SJSA1 (cell line): ENCODE measurements around the gene CACNA2D1. TPM values are rescaled to one million over a fixed set of nuclear protein-coding genes. Genes with fewer than 3 reads are reported as not detected.
"Not testable (repeated sequence)": the region's sequence is repeated elsewhere in the genome, so short reads cannot be mapped to it uniquely, and the experiment has no call there.

Experiments used
- DNase-seq, 2 experiments: peaks; one replicate each; pipeline ENCODE4 v3.0.0-alpha.2; 2015 to 2020; ENCODE audit warnings: low spot score in 2 of 2, low read depth in 1 of 2
- H3K27ac ChIP-seq: fragments of 250-450 bp; sonication (Bioruptor Pico); 2 replicates; pipeline ENCODE4 v1.5.1; 2020; ENCODE audit warnings: mild to moderate bottlenecking, moderate library complexity
- H3K27me3 ChIP-seq: fragments of 250-450 bp; sonication (Bioruptor Pico); replicated peaks from 2 replicates; pipeline ENCODE4 v1.5.1; 2020; ENCODE audit warnings: mild to moderate bottlenecking, moderate library complexity
- H3K36me3 ChIP-seq: fragments of 250-450 bp; sonication (Bioruptor Pico); 2 replicates; pipeline ENCODE4 v1.5.1; 2020; ENCODE audit warnings: mild to moderate bottlenecking
- H3K4me1 ChIP-seq: fragments of 250-450 bp; sonication (Bioruptor Pico); replicated peaks from 2 replicates; pipeline ENCODE4 v1.6.1; 2021; ENCODE audit warnings: mild to moderate bottlenecking
- H3K4me3 ChIP-seq: fragments of 250-450 bp; sonication (Bioruptor Pico); 2 replicates; pipeline ENCODE4 v1.5.1; 2020; ENCODE audit warnings: mild to moderate bottlenecking
- H3K9me3 ChIP-seq: fragments of 250-450 bp; sonication (Bioruptor Pico); replicated peaks from 2 replicates; pipeline ENCODE4 v1.5.1; 2020; ENCODE audit warnings: mild to moderate bottlenecking
- total RNA-seq: library from RNA; depleted of rRNA; stranded (reverse); fragments of >200 nt; shearing (Covaris generic); gene quantifications from 2 replicates; pipeline ENCODE4 v1.2.3, GENCODE V29; 2014

The CACNA2D1 gene
- total RNA-seq, 1 experiment from 2014 or later: 31.6 TPM

DNA sequence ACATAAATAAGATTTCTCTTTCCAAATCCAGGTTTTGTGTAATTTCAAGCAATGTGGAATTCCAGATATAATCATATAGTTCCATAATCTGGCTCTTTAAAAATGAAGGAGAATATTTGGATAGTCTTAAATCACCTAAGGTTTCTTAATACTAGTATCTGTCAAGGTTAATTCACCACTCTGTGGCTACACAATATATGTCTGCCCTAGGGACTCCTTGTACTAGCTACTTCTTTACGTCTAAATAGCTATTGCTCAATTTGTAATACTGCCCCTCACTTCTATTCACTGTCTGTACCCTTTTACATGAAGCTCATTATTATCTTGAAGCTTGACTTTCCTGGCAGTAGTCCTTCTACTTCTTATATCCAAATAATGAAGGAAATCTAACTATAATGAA is 47.2 kb downstream of the CACNA2D1 start:
- DNase-seq: no peak
- no peaks in the 10 kb centered on the region for H3K27me3 ChIP-seq
- no peak overlapping the region for H3K27ac ChIP-seq
- no peaks in the 10 kb centered on the region for H3K9me3 ChIP-seq
- H3K36me3 ChIP-seq: no peaks in the 10 kb centered on the region; the same call in 1 of the 2 replicates
- no peak overlapping the region for H3K4me3 ChIP-seq
- H3K4me1 ChIP-seq: no peaks in the 10 kb centered on the region; the same call in 1 of the 2 replicates

GRCh38 chr7:82395147-82395546 is 48.4 kb downstream of the CACNA2D1 start:
- no peaks in the 10 kb centered on the region for H3K27me3 ChIP-seq
- H3K36me3 ChIP-seq: no peaks in the 10 kb centered on the region; the same call in 1 of the 2 replicates
- no peak for DNase-seq
- no peaks in the 10 kb centered on the region; the same call in 1 of the 2 replicates for H3K4me1 ChIP-seq
- no peaks in the 10 kb centered on the region for H3K9me3 ChIP-seq
- H3K4me3 ChIP-seq: no peak overlapping the region
- H3K27ac ChIP-seq: no peak overlapping the region

GRCh38 chr7:82393840-82394220 is 49.7 kb downstream of the CACNA2D1 start:
- H3K36me3 ChIP-seq: no peaks in the 10 kb centered on the region
- no peaks in the 10 kb centered on the region for H3K9me3 ChIP-seq
- no peaks in the 10 kb centered on the region for H3K27me3 ChIP-seq
- no peak overlapping the region for H3K4me3 ChIP-seq
- DNase-seq: no peak
- no peak overlapping the region for H3K27ac ChIP-seq
- no peaks in the 10 kb centered on the region; the same call in 1 of the 2 replicates for H3K4me1 ChIP-seq

DNA sequence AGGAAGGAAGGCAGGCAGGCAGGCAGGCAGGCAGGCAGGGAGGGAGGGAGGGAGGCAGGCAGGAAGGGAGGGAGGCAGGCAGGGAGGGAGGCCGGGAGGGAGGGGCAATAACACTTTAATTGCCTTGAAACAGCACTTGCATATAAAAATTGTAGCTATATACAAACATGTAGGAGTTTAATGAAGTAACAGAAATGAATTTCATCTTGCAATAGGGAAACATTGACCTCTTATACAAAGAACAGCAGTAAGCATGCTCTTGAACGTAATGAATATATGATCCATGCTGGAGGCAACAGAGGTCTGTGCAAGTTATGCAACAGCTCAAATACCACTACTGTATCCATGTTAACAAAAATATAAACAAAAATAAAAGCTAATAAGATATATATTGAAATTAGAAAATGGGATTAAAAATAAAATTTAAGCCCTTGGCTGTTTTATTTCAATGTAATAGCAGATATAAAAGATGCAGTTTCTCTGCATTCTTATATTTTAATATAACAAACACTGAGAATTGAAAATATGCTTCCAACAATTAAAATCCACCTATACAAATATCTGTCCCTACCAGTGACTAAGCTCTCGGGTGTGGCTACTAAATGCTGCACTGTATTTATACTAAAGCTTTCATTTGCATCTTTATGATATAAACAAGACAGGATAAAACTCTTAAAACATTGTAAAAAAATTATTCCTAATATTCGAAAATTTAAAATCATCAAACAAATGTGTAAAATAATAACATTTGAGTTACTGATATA is 50.3 kb downstream of the CACNA2D1 start:
- no peak for DNase-seq
- Histone ChIP-seq H3K4me3 (no peak overlapping the region), H3K4me1 (peaks cover 3% of the 10 kb centered on the region), H3K27ac (no peak overlapping the region), H3K36me3 (no peaks in the 10 kb centered on the region), H3K9me3 (no peaks in the 10 kb centered on the region), H3K27me3 (no peaks in the 10 kb centered on the region)

DNA sequence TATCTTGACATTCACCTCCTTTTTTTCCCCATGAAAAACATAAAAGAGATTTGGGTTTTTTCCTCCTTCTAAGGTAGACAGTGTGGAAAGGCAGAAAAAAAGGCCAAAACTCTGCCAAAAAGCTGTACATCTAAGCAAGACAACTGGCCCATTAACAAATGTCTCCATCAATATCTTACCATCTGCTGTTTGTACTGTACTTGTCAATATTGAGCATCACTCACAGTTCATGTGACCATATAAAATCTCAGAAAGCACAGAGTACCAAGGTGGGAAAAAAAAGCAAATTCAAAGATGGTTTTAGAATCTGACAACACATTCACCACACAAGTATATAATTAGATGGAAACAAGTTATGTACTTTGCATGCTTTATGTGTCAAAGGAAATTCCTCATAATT is 52.6 kb downstream of the CACNA2D1 start:
- Histone ChIP-seq H3K27ac (no peak overlapping the region), H3K9me3 (no peaks in the 10 kb centered on the region), H3K4me3 (no peak overlapping the region), H3K4me1 (peaks cover 4% of the 10 kb centered on the region), H3K36me3 (no peaks in the 10 kb centered on the region), H3K27me3 (no peaks in the 10 kb centered on the region)
- DNase-seq: no peak

- no peak for DNase-seq
- H3K4me1 ChIP-seq: peaks cover 4% of the 10 kb centered on the region
- no peaks in the 10 kb centered on the region for H3K27me3 ChIP-seq
- no peak overlapping the region for H3K4me3 ChIP-seq
- no peaks in the 10 kb centered on the region for H3K36me3 ChIP-seq
- no peak overlapping the region for H3K27ac ChIP-seq
- no peaks in the 10 kb centered on the region for H3K9me3 ChIP-seq
These were observed 53.7 kb downstream of the CACNA2D1 start for GRCh38 chr7:82389876-82390275.

DNA sequence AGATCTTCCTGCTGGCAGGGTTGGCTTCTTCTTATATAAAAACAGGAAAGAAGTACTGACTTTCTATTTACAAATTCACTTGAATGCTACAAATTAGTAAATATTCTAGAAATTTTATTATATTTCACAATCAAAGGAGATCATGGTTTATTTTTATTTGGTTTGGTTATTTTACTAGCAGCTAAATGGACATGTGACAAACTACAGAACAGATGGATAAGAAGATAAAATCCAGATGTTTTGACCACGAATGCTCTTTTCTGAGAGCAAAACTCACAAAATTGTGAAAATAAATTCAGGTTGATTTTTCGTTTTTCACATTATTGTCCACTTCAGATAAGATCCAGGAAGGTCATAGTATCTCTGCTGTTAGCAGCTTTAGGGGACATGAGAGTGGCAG is 55.4 kb downstream of the CACNA2D1 start:
- no peaks in the 10 kb centered on the region for H3K9me3 ChIP-seq
- no peak for DNase-seq

DNA sequence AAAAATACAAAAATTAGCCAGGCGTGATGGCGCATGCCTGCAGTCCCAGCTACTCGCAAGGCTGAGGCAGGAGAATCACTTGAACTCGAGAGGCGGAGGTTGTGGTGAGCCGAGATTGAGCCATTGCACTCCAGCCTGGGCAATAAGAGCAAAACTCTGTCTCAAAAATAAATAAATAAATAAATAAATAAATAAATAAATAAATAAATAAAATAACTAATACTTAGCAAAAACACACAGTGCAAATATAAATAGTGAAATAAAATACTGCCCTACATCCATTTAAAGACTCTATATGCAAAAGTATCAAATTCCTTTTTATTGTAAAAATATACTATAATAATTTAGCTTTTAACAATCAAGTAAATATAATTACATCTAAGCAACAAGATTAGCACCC is 57.0 kb downstream of the CACNA2D1 start:
- H3K36me3 ChIP-seq, H3K4me3 ChIP-seq, H3K27ac ChIP-seq, DNase-seq, H3K9me3 ChIP-seq, H3K27me3 ChIP-seq, H3K4me1 ChIP-seq: not testable (repeated sequence)

More for the DNA sequence above, 55.4 kb downstream of the CACNA2D1 start:
- H3K4me3 ChIP-seq: no peak overlapping the region
- H3K27ac ChIP-seq: no peak overlapping the region
- no peaks in the 10 kb centered on the region for H3K27me3 ChIP-seq
- peaks cover 4% of the 10 kb centered on the region; the same call in 1 of the 2 replicates for H3K4me1 ChIP-seq
- no peaks in the 10 kb centered on the region for H3K36me3 ChIP-seq

DNA sequence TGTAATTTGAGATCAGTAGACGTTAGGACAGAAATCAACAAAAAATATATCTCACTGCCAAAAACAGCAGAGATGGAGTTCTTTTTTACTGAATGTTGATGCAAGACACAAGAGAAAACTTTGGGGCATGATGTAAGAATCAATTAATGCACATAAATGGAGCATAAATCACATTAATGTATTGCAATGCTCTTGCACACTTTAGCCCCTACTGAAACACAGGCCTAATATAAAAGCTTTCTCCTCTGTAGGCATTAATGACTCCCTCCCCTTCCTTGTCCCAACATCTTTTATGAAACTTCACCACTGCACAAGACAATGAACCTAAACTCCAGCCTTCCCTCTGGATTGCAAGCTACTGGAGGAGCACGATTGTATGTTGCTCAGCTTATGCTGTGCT is 58.8 kb downstream of the CACNA2D1 start:
- Histone ChIP-seq H3K36me3 (no peaks in the 10 kb centered on the region), H3K4me1 (peaks cover 4% of the 10 kb centered on the region; the same call in 1 of the 2 replicates), H3K27ac (no peak overlapping the region), H3K27me3 (no peaks in the 10 kb centered on the region), H3K4me3 (no peak overlapping the region), H3K9me3 (no peaks in the 10 kb centered on the region)
- no peak for DNase-seq

DNA sequence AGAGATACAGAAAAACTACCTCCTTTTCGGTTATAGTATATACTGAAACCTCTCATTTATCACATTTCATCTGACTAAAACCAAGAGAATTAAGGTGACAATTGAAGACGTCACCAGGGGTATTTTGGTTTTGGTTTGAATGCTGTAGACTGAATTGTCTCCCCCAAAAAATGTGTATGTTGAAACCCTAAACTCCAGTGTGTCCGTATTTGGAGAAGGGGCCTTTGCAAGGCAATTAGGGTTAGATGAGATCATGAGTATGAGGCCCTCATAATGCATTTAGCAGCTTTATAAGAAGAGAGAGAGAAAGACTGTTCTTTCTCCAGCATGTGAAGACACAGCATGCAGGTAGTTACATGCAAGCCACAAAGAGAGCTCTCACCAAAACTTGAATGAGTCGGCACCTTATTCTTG is 59.5 kb downstream of the CACNA2D1 start:
- H3K9me3 ChIP-seq: no peaks in the 10 kb centered on the region
- no peaks in the 10 kb centered on the region for H3K36me3 ChIP-seq
- no peak overlapping the region for H3K27ac ChIP-seq
- no peak overlapping the region for H3K4me3 ChIP-seq
- peaks cover 4% of the 10 kb centered on the region; the same call in 1 of the 2 replicates for H3K4me1 ChIP-seq
- no peak for DNase-seq
- H3K27me3 ChIP-seq: no peaks in the 10 kb centered on the region

GRCh38 chr7:82382276-82382675 is 61.3 kb downstream of the CACNA2D1 start:
- DNase-seq: no peak
- Histone ChIP-seq H3K4me3 (no peak overlapping the region), H3K27ac (no peak overlapping the region), H3K4me1 (no peaks in the 10 kb centered on the region), H3K27me3 (no peaks in the 10 kb centered on the region), H3K9me3 (no peaks in the 10 kb centered on the region), H3K36me3 (no peaks in the 10 kb centered on the region)

GRCh38 chr7:82376739-82377138 is 66.8 kb downstream of the CACNA2D1 start:
- no peak for DNase-seq
- H3K27ac ChIP-seq: no peak overlapping the region

GRCh38 chr7:82375713-82376112 is 67.9 kb downstream of the CACNA2D1 start:
- no peak overlapping the region for H3K27ac ChIP-seq
- H3K27me3 ChIP-seq: no peaks in the 10 kb centered on the region
- H3K4me3 ChIP-seq: no peak overlapping the region
- H3K9me3 ChIP-seq: no peaks in the 10 kb centered on the region
- no peaks in the 10 kb centered on the region; the same call in 1 of the 2 replicates for H3K4me1 ChIP-seq
- no peak for DNase-seq
- H3K36me3 ChIP-seq: no peaks in the 10 kb centered on the region

More at GRCh38 chr7:82376739-82377138, 66.8 kb downstream of the CACNA2D1 start:
- Histone ChIP-seq H3K36me3 (no peaks in the 10 kb centered on the region), H3K4me1 (no peaks in the 10 kb centered on the region; the same call in 1 of the 2 replicates), H3K27me3 (no peaks in the 10 kb centered on the region), H3K4me3 (no peak overlapping the region), H3K9me3 (no peaks in the 10 kb centered on the region)

DNA sequence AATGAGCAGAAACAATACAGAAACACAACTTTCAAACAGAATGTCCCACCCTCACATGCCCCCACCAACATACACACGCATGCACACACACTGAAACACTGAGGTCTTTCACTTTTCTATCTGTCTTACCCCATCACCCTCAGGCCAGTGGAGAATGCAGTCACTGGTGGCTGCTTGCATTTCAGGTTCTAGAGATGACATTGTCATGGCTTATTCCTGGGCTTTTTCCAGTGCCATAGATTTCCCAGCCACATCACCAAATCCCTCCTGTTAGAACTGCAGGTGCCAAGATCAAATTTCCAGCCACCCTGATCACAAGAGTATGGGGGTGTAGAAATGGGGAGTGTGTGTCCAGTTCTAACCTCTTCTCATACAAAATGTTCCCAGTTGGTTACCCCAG is 68.4 kb downstream of the CACNA2D1 start:
- Histone ChIP-seq H3K4me3 (no peak overlapping the region), H3K36me3 (no peaks in the 10 kb centered on the region), H3K9me3 (no peaks in the 10 kb centered on the region), H3K4me1 (no peaks in the 10 kb centered on the region; the same call in 1 of the 2 replicates), H3K27ac (no peak overlapping the region), H3K27me3 (no peaks in the 10 kb centered on the region)
- no peak for DNase-seq
